ENCODE results near the gene DNHD1. TPM values are rescaled to one million over a fixed set of nuclear protein-coding genes. Genes with fewer than 3 reads are reported as not detected.
A peak's percentile ranks its signal among the peaks of the same experiment; 100 is the strongest.

The DNHD1 gene
- total RNA-seq, 4 donors from 2014 or later: 5.9 to 13.6 (median 8.4) TPM

DNA sequence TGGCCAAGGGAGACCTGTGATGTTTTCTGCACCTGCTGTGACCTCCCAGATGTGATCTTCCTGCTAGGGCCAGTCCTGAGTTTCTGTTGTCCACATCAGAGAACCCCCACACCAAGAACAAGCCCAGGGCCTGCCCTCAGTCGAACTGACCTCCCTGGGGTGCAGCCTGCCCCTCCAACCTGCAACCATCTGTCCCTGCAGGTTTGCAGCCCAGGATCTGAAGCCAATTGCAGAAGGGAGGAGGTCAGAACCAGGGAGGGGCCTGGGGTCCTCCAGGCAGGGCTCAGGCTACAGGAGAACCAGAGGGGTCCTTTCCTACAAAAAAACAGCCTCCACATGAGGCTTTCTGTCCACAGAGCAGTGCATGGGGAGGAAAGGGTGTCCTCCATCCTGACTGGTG lies 24.1 kb upstream of the DNHD1 start:
- 50 to 75% methylated on average over 1 of the region's 1 CpG for WGBS, 2 donors
- no peak for TF ChIP-seq POLR2A (IDR thresholded peaks at IDR 0.05)
- TF ChIP-seq, protein P1, sequence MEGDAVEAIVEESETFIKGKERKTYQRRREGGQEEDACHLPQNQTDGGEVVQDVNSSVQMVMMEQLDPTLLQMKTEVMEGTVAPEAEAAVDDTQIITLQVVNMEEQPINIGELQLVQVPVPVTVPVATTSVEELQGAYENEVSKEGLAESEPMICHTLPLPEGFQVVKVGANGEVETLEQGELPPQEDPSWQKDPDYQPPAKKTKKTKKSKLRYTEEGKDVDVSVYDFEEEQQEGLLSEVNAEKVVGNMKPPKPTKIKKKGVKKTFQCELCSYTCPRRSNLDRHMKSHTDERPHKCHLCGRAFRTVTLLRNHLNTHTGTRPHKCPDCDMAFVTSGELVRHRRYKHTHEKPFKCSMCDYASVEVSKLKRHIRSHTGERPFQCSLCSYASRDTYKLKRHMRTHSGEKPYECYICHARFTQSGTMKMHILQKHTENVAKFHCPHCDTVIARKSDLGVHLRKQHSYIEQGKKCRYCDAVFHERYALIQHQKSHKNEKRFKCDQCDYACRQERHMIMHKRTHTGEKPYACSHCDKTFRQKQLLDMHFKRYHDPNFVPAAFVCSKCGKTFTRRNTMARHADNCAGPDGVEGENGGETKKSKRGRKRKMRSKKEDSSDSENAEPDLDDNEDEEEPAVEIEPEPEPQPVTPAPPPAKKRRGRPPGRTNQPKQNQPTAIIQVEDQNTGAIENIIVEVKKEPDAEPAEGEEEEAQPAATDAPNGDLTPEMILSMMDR (IDR thresholded peaks at IDR 0.05): no peak
- intact Hi-C loops (cut with DNase I; ENCODE audit: low total_unique reads): no loop called here
- DNase-seq (ENCODE audit: low spot score in 2 of 2): no peak
- no peak overlapping the region for H3K4me3 ChIP-seq (ENCODE audit: low read depth, poor library complexity, severe bottlenecking)

DNA sequence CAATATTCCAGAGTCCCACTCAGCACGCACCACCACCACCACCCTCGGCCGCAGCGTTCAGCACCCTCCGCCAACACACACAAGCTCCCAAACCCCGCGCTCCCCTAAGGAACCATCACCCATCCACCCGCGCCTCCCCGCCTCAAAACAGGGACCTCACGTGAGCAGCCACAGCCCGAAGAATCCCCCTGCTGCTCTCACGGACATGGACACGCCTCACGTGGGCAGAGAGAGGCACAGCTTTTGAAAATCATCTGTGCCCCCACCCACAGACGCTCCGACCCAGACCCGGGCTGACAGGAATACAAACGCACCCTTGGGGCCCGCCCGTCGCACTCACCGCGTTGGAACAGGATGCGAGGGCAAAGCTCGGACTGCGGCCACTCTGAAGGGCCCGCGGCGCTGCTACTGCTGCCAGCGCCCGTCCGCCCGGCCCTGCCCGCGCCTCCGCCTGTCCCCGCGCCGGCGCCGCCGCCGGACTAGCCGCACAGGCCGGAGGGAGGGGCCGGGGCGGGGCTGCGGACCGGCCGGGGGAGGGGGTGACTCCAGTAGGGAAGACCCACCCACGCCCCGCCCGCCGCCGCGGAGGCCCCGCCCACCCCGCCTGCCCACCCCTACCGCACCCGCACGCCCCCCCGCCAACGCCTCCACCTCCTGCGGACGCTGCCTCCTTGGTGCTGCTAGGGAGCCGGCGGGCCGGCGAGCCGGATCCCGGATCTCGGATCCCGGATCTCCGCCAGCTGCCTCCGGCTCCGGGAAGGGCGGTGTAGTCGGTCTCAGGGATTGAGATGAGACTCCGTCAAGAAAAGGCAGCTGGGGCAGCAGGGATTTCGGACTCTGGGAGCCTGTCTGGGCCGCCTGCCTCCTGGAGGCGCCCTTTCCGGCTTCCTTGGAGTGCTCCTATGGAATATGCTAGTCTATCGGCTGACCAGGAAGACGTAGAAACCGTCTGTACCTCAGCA lies 23.3 kb upstream of the DNHD1 start, which contains the start of gene TRIM3:
TRIM3 (minus strand) TSS at position 491 of the 962 bp plus-strand sequence. CDS start 8,246 bp downstream, outside the sequence.
- intact Hi-C loops (cut with DNase I; ENCODE audit: low total_unique reads): no loop called here
- no peak for TF ChIP-seq POLR2A (IDR thresholded peaks at IDR 0.05)
- TF ChIP-seq, protein P1 (IDR thresholded peaks at IDR 0.05): no peak
- WGBS, 2 donors: 0 to 2% methylated on average over 27 to 31 of the region's 87 CpGs
- peak within 1 kb of the TSS; percentile 54 for H3K4me3 ChIP-seq (ENCODE audit: low read depth, poor library complexity, severe bottlenecking)
- peak; percentile 89 to 98 for DNase-seq (ENCODE audit: low spot score in 2 of 2)

DNA sequence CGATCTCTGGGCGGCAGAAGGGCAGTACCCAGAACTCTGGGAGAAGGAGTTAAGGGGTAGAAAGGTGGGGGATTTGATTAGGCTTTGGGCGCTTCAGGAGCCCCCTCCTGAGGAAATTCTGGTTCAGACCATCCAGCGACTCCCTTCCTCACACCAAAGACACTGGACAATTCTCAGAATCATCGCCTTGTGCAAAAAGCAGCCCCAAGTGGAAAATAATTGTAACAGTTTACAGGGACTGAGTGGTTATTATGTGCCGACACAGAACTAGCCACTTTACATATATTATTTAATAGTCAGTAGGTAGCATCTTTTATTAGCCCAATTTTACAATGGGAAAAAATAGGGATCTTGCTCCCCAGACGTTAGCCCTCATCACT lies 22.7 kb upstream of the DNHD1 start:
- no peak for TF ChIP-seq POLR2A (IDR thresholded peaks at IDR 0.05)
- TF ChIP-seq, protein P1 (IDR thresholded peaks at IDR 0.05): no peak
- no peak for DNase-seq (ENCODE audit: low spot score in 2 of 2)
- no peak overlapping the region for H3K4me3 ChIP-seq (ENCODE audit: low read depth, poor library complexity, severe bottlenecking)
- intact Hi-C loops (cut with DNase I; ENCODE audit: low total_unique reads): no loop called here
- WGBS, 2 donors: 23 to 26% methylated on average over 7 of the region's 7 CpGs

DNA sequence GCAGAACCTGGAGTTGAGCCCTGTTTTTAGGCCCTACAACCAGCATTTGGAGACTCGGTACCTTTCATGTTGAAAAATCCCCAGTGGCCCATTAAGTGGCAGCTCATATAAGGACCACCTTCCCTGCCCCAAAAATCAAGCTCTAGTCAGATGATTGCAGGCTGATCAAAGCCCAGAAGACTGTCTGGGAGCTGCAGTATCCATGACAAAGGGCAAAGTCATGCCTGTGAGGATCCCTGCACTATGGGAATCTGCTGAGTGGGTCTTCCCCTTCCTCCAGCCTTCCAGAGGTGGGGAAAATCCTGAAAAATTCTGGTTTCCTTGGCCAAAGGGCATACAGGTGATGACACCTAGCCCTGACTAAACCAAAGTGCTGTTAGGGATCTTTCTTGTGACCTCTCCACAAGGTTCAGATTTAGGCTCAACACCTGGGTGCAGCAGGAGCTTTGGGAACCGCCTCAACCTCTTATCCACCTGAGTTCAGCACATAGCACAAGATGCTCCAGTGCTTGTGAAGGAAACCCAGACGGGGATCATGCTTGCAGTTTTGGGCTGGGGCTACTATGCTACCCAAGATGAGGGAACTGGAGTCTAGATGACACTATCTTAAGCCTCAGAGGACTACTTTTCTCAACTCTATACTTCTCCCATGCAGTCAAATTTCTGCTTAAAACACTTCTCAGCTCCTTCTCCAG lies 22.1 kb upstream of the DNHD1 start:
- no peak overlapping the region for H3K4me3 ChIP-seq (ENCODE audit: low read depth, poor library complexity, severe bottlenecking)
- intact Hi-C loops (cut with DNase I; ENCODE audit: low total_unique reads): no loop called here
- no peak for TF ChIP-seq POLR2A (IDR thresholded peaks at IDR 0.05)
- TF ChIP-seq, protein P1 (IDR thresholded peaks at IDR 0.05): no peak
- DNase-seq (ENCODE audit: low spot score in 2 of 2): no peak
- 70 to 72% methylated on average over 3 of the region's 3 CpGs for WGBS, 2 donors

DNA sequence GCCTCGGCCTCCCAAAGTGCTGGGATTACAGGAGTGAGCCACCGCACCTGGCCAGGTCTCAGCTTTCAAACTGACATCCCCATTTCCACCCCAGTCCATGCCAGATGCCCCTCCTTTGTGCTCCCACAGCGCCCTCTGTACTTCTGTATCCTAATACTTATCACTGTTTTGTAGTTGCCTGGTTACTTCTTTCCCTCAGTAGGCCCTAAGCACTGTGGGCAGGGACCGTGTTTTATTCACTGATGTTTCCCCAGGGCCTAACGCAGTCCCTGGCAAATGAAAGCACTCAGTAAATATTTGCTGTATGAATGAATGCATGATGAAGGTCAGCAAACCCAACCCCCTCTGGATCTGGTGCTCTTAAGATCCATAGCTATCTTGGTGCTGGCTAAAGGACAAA lies 21.1 kb upstream of the DNHD1 start:
- TF ChIP-seq, protein P1 (IDR thresholded peaks at IDR 0.05): no peak
- no peak for TF ChIP-seq POLR2A (IDR thresholded peaks at IDR 0.05)
- H3K4me3 ChIP-seq (ENCODE audit: low read depth, poor library complexity, severe bottlenecking): no peak overlapping the region
- WGBS, 2 donors: 66 to 74% methylated on average over 5 of the region's 5 CpGs
- no peak for DNase-seq (ENCODE audit: low spot score in 2 of 2)
- intact Hi-C loops (cut with DNase I; ENCODE audit: low total_unique reads): no loop called here
